BE2C (cell line): Measurements from ENCODE around the gene PDE1C.

Experiments
- DNase-seq: peaks from one replicate; pipeline ENCODE4 v3.0.0-alpha.2; 2020
- H3K27me3 ChIP-seq: fragments of 250-450 bp; sonication (Bioruptor Pico); 2 replicates; pipeline ENCODE4 v1.5.1; 2020; ENCODE audit warnings: mild to moderate bottlenecking
- H3K36me3 ChIP-seq: fragments of 250-450 bp; sonication (Bioruptor Pico); 2 replicates; pipeline ENCODE4 v1.5.1; 2020; ENCODE audit warnings: mild to moderate bottlenecking
- H3K4me1 ChIP-seq: fragments of 250-450 bp; sonication (Bioruptor Pico); 2 replicates; pipeline ENCODE4 v1.5.1; 2020
- H3K4me3 ChIP-seq: 2 replicates; pipeline ENCODE4 v1.5.1; 2011; ENCODE audit warnings: low read depth, low read length
- H3K9me3 ChIP-seq: fragments of 250-450 bp; sonication (Bioruptor Pico); 2 replicates; pipeline ENCODE4 v1.5.1; 2020
- TF ChIP-seq, protein P1 (sequence below): IDR thresholded peaks from 2 replicates; pipeline ENCODE4 v1.5.1; 2012; ENCODE audit warnings: mild to moderate bottlenecking, low read depth, low read length

PDE1C gene

DNA sequence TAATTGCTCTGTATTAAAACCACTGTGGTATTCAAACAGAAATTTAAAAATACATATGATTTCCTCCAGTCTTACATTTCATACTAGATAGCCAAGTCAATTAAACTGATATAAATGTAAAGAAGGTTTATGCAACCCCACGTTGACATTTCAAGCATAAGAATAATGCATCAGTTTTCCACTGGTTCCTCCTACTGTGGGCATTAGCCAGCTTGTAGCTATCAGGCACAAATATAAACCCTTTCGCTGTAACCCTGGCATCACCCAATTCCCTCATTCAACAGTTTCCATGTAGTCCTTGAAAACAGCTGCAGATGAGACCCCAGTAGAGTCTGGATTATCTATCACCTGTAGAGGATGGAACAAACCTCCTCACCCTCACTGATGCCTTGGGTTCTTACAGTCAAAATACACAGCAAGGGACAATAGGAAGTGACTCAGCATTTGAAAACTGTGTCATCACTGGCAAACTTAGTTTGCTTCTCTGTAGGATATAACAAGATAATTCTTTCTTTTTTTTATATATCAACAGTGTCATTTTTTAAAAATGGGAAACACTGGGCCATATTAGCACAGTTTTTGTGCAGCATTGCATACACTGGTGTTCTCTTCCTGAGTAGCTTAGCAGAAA lies 113.0 kb downstream of the PDE1C start:
- no peaks in the 10 kb centered on the region for H3K4me1 ChIP-seq
- TF ChIP-seq, protein P1, sequence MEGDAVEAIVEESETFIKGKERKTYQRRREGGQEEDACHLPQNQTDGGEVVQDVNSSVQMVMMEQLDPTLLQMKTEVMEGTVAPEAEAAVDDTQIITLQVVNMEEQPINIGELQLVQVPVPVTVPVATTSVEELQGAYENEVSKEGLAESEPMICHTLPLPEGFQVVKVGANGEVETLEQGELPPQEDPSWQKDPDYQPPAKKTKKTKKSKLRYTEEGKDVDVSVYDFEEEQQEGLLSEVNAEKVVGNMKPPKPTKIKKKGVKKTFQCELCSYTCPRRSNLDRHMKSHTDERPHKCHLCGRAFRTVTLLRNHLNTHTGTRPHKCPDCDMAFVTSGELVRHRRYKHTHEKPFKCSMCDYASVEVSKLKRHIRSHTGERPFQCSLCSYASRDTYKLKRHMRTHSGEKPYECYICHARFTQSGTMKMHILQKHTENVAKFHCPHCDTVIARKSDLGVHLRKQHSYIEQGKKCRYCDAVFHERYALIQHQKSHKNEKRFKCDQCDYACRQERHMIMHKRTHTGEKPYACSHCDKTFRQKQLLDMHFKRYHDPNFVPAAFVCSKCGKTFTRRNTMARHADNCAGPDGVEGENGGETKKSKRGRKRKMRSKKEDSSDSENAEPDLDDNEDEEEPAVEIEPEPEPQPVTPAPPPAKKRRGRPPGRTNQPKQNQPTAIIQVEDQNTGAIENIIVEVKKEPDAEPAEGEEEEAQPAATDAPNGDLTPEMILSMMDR = no peak
- no peaks in the 10 kb centered on the region for H3K9me3 ChIP-seq
- no peaks in the 10 kb centered on the region for H3K27me3 ChIP-seq
- no peak for DNase-seq
- H3K4me3 ChIP-seq = no peak overlapping the region
- H3K36me3 ChIP-seq = no peaks in the 10 kb centered on the region

DNA sequence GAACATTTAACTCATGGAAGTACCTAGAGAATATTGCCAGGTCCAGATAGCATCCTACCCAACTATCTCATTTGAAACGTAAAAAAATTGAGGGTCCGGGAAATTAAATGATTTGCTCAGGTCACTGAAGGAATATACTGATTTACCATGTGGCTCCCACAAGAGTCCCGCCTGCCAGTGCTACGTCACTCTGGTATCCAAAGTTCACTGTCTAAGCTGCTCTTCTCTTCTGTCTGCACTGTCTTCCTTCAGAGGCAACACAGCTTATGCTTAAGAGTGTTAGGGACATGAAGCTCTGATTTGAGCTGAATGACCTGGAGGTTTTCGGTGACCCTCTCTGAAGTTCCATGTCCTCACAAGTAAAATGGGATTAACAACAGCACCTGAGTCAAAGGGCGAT lies 114.6 kb downstream of the PDE1C start:
- no peaks in the 10 kb centered on the region for H3K4me1 ChIP-seq
- no peak overlapping the region for H3K4me3 ChIP-seq
- H3K9me3 ChIP-seq = no peaks in the 10 kb centered on the region
- no peak for DNase-seq
- TF ChIP-seq, protein P1 = no peak
- H3K27me3 ChIP-seq = no peaks in the 10 kb centered on the region
- no peaks in the 10 kb centered on the region for H3K36me3 ChIP-seq

DNA sequence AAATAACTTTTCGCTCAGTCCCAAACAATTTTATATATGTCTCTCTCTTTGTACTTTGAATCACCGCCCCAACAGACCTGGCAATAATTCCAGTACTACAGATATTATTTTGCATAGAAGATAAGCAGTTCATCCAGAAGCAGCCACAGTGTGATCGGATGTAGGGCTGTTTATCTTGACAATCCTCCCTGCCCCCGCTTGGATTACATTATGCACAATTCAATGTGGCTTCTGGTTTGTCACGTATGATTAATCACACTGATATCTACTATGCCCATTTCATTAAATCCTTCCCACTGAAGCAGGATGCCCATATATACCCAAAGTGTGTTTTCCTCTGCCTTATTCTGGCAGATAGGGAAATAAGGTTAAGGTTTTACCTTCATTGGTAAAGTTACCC lies 115.2 kb downstream of the PDE1C start:
- Histone ChIP-seq H3K4me1 (no peaks in the 10 kb centered on the region), H3K4me3 (no peak overlapping the region), H3K27me3 (no peaks in the 10 kb centered on the region), H3K36me3 (no peaks in the 10 kb centered on the region), H3K9me3 (no peaks in the 10 kb centered on the region)
- no peak for DNase-seq
- TF ChIP-seq, protein P1 = no peak

DNA sequence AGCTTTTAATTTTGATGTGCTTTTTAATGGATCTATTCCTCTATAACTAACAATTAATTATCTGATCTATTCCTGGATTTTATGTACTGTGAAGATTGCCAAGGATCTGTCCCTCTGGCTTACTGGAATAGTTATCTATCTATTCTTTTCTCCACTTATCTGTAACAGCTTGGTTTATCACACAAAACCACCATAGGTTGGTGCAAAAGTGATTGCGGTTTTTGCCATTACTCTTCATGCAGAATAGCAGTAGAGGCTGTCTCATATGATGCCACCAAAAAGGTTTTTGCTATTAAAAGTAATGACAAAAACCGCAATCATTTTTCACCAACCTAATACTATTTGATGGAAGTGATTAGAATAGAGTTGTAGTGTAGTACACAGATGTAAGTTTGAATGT lies 115.7 kb downstream of the PDE1C start:
- Histone ChIP-seq H3K4me3 (no peak overlapping the region), H3K27me3 (no peaks in the 10 kb centered on the region), H3K4me1 (no peaks in the 10 kb centered on the region), H3K9me3 (no peaks in the 10 kb centered on the region), H3K36me3 (no peaks in the 10 kb centered on the region)
- DNase-seq = no peak
- TF ChIP-seq, protein P1 = no peak

DNA sequence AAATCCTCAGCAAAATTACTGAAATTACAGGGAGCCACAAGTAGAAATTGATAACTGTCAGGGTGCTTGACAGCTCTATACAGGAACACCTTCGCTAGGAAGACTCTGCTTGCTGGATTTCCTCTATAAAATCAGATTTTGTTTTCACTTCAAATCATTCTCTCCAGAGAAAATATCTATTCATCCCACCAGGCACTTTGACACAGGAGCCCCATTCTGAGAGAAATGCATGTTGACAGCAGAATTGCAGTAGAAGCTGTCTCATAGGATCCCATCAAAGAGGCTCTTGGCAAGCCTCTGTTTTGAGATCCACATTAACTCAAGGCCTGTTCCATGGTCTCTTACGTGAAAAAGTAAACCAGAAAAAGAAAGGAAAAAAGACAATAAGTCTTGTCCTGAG lies 116.8 kb downstream of the PDE1C start:
- H3K27me3 ChIP-seq = no peaks in the 10 kb centered on the region
- no peaks in the 10 kb centered on the region for H3K36me3 ChIP-seq
- H3K4me1 ChIP-seq = no peaks in the 10 kb centered on the region
- no peak overlapping the region for H3K4me3 ChIP-seq
- TF ChIP-seq, protein P1 = no peak
- no peaks in the 10 kb centered on the region for H3K9me3 ChIP-seq
- no peak for DNase-seq

DNA sequence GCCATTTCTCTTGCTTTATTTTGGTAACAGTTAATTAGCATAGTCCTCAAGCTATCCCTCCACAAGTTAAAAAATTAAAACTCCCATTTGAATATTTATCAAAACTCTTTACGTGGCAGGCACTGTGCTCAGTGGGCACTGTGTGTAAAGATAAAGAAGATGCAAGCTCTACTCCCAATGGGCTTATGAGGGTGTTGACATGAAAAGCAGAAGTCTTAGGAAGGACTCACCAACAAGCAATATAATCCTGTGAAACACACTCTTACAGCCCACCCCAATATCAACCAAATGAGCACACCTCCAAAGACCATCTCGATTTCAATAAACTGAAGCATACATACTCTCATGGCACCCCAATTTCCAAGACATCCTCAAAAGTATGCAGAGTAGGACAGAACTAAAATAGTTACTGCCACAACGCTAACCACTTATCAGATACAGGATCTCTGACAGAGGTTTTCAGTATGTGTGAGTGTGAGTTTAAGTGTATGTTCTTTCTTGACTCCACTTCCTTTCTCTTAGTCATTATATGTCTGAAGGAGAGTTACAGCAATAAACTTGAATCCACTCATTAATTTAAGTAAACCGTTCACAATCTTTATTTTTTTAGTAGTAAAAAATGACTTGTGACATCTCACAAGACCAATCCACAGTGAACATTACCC lies 120.0 kb downstream of the PDE1C start:
- DNase-seq = no peak
- no peak overlapping the region for H3K4me3 ChIP-seq
- H3K27me3 ChIP-seq = no peaks in the 10 kb centered on the region
- H3K36me3 ChIP-seq = no peaks in the 10 kb centered on the region
- no peaks in the 10 kb centered on the region for H3K9me3 ChIP-seq
- TF ChIP-seq, protein P1 = no peak
- no peaks in the 10 kb centered on the region for H3K4me1 ChIP-seq
